ENCODE data around the gene IL36G. TPM values are rescaled to one million over a fixed set of nuclear protein-coding genes. Genes with fewer than 3 reads are reported as not detected.

The IL36G gene
- total and polyA plus RNA-seq, 9 of the 15 experiments (the other 6 are each of a cell fraction or from before 2014, with no cell fraction given): not detected

GRCh38 chr2:112959109-112959812 is 18.5 kb upstream of the IL36G start (continued):
- TF ChIP-seq DEAF1 (CRISPR knock-in tag; IDR thresholded peaks at IDR 0.05) (no peak), XRCC4 (IDR thresholded peaks at IDR 0.05; ENCODE audit: extremely low read depth, insufficient read depth, insufficient read length) (no peak), CEBPB (tag; IDR thresholded peaks at IDR 0.05) (no peak; the same call in 1 of the 2 replicates), SP1 (CRISPR knock-in tag; IDR thresholded peaks at IDR 0.05) (no peak), CBX1 (IDR thresholded peaks at IDR 0.05; ENCODE audit: low read depth) (no peak), SIN3B (IDR thresholded peaks at IDR 0.05; ENCODE audit: low read depth) (no peak), ZNF764 (CRISPR knock-in tag; IDR thresholded peaks at IDR 0.05; ENCODE audit: low read depth) (no peak), ZBTB8A (IDR thresholded peaks at IDR 0.05; ENCODE audit: partially characterized antibody) (no peak), NR2C2 (CRISPR knock-in tag; IDR thresholded peaks at IDR 0.05) (no peak), NR2C2 (tag; IDR thresholded peaks at IDR 0.05) (no peak), SUPT5H (IDR thresholded peaks at IDR 0.05) (no peak), SMARCE1 (IDR thresholded peaks at IDR 0.05) (no peak), TEAD4 (IDR thresholded peaks at IDR 0.05; ENCODE audit: low read length) (no peak), TEAD4 (CRISPR knock-in tag; IDR thresholded peaks at IDR 0.05; ENCODE audit: borderline replicate concordance) (no peak), FOS (IDR thresholded peaks at IDR 0.05; ENCODE audit: extremely low read depth, insufficient read length) (no peak), L3MBTL2 (IDR thresholded peaks at IDR 0.05) (peak; percentile 61), CREBBP (IDR thresholded peaks at IDR 0.05; ENCODE audit: low read depth, low read length) (no peak), MAX (CRISPR knock-in tag; IDR thresholded peaks at IDR 0.05) (peak; percentile 31; the same call in 1 of the 2 replicates), ATF2 (CRISPR knock-in tag; IDR thresholded peaks at IDR 0.05) (no peak), ELF2 (CRISPR knock-in tag; IDR thresholded peaks at IDR 0.05) (no peak), MCM7 (IDR thresholded peaks at IDR 0.05) (no peak), ZBTB12 (CRISPR knock-in tag; IDR thresholded peaks at IDR 0.05) (no peak), HBP1 (CRISPR knock-in tag; IDR thresholded peaks at IDR 0.05) (no peak)

All from K562 (cell line).